HG02884 (cell line): ENCODE data around the gene CRACR2B.

Experiments
- ATAC-seq: cut with Tn5 transposase; IDR thresholded peaks from one replicate; pipeline ENCODE4 v1.9.1; 2021; ENCODE audit warnings: mild to moderate bottlenecking, moderate library complexity; ENCODE audit not compliant: unreplicated experiment

The CRACR2B gene

DNA sequence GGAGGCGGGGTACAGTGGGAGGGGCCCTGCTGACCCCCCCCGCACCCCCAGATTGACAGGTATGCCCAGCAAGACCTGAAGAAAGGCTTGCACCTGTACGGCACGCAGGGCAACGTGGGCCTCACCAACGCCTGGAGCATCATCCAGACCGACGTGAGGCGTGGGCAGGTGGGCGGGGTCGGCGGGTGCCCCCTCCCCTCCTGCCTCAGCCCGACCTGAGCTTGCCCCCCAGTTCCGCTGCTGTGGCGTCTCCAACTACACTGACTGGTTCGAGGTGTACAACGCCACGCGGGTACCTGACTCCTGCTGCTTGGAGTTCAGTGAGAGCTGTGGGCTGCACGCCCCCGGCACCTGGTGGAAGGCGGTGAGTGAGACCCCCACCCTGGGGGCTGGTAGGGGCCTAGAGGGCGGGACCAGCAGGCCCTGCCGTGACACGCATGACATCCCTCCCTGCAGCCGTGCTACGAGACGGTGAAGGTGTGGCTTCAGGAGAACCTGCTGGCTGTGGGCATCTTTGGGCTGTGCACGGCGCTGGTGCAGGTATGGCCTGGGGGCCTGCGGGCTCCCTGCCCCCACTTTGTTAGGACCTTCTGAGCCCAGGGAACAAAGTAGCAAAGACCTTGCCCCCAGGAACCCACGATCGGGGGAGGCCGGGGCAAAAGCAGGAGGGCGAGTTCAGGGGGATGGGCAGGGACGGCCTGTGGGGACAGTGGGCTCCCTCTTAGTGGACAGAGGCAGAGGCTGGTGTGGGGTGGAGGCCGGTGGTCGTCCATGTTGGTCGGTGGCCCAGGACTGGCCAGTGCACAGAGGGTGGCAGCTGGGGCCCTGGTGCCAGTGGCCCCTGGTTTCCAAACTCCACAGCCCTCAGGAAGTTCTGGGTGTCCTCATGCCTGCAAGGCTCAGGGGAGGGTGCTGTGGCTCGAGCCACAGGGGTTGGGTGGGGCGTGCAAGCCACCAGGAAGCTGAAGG is 38.0 kb downstream of the CRACR2B start:
- ATAC-seq, result no peak

DNA sequence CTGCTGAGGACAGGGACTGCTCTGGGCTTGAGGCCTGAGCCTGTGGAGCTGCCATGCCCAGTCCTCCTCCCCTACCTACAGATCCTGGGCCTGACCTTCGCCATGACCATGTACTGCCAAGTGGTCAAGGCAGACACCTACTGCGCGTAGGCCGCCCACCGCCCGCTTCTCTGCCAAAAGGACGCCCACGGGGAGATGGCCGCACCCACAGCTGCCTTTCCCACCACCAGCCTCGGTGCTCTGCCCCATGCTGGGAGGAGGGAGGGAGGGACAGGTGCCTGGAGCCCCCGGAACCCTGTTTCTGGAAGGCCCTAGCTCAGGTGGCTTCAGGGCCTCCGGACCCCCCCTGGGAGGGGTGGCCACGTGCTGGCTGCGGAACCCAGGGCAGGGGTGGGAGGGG is 38.8 kb downstream of the CRACR2B start:
- ATAC-seq, result no peak

DNA sequence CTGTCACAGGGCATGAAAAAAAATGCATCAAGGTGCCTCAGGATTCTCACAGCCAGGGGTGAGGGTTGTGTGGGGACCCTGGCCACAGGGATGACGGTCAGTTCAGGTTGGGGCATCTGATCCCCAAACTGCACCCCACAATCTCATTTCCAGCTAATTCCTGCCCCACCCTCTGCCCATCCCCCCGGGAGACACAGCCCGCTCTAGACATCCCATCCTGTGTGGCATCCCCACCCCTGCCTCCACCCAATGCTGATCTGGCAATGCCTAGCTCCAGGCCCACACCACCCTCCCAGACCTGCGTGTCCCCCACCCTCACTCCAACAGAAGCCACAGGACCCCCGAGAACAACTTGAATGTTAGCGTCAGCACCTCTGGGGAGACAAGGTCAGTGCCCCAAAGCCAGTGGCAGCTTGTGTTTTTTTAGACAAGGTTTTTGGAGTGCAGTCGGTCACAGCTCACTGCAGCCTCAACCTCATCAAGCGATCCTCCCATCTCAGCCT is 40.2 kb downstream of the CRACR2B start:
- no peak for ATAC-seq

DNA sequence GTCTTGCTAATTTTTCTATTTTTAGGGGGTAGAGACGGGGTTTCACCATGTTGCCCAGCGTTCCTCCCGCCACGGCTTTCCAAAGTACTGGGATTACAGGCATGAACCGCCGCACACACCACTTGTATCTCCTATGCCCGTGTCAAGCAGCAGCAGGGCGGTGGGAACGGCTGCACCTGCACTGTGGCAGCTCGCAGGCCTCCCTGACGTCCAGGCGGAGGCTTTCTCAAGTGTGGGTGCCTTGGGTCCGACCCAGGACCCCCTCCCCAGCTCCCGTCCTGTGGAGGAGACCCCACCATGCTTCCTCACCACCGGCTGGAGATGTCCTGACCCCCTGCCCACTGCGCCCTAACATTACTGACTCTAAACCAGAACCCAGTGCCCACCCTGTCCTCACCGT is 40.7 kb downstream of the CRACR2B start:
- no peak for ATAC-seq

DNA sequence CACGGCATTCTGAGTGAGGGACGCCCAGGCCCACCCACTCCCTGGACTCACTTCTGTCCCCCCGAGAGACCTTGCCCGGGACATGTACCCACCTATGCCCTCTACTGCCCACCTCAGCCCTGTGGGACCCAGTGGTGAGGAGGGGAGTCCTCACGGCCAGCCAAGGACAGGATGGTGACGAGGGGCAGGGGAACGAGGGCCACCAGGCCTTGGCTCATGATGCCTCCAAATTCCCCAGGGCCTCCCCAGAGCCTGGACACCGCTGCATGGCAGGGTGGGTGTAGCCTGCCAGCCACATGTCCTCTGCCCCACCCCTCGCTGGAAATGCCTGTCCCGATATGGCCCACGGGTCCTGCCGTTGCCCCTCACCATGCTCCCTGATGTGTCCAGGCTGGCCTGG is 41.1 kb downstream of the CRACR2B start:
- ATAC-seq, result no peak

DNA sequence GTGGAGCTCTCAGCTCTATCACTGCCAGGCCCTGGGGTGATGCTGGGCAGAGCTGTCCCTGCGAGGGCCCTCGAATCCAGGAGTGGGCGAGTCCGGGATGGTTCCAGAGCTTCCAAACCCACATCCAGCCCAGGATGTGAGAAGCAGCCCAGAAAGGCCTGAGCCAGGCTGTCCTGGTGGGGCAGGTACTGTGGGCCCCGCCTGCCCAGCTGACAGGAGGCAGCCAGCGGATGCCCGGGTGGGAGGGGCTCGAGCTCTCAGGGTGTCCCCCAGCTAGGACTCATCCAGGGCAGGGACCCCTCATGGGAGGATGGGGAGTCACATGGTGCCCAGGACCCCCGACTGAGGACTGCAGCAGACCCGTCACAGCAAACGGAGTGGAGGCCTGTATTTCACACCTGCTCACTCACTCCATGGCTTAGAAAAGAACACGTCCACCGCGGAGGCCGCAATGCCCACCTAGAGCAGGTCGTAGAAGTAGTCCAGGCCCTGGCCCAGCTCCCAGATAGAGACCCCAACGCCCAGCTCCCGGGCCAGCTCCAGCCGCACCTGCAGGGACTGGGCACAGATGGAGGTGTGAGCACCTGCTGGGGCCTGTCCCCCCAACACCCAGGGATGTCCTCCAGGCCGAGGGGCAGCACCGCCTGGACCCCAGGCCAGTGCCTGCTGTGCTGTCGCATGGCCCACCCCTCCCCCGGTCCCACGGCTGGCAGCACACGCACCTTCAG is 41.8 kb downstream of the CRACR2B start:
- ATAC-seq, result no peak

DNA sequence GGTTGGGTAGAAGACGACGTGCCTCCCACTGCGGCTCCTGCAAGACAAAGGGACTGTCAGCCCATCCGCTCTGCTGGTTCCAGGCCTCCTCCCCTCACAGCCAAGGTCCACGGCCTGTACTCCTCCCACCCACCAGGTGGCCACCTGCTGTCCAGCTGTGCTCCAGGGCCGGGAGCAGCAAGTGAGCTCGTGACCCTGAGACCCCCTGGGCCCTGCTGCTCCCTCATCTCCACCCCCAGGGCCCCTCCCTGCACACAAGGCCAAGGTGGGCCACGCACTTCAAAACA is 42.4 kb downstream of the CRACR2B start:
- no peak for ATAC-seq

DNA sequence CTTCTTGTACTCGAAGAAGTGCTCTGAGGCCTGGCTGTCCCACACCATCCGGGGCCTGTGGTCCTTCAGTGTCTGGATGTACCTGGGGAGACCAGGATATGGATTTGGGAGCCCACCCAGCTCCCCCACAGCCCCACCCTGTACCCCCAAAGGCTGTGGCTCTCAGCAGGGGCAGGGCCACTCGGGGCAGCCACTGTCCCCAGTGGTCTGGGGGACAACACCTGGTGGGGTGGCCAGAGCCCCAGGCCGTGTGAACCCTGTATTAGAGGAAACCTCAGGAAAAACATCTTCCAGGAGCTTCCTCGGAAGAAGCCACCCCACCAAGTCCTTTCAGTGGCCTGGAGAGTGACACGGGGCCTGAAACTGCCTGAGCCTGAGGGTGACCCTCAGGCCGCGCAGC is 42.7 kb downstream of the CRACR2B start:
- no peak for ATAC-seq

DNA sequence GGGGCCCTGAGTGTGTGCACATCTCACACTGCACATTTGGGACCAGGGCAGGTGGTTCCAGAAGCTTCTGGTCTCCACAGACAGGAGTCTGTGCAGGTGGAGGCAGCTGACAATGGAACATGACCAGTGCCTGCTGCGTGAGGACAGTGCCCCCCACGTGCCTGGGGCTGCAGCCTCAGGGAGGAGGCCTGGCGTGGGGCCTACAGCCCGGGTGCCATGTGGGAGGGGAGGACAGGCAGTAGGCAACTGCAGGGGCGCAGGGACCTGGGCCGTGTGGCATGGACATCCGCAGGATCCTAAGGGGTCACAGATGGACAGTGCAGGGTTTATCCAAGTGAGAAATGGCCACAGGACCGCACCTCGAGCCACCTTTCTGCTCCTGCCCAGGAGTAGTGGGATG is 43.8 kb downstream of the CRACR2B start:
- ATAC-seq, result no peak

DNA sequence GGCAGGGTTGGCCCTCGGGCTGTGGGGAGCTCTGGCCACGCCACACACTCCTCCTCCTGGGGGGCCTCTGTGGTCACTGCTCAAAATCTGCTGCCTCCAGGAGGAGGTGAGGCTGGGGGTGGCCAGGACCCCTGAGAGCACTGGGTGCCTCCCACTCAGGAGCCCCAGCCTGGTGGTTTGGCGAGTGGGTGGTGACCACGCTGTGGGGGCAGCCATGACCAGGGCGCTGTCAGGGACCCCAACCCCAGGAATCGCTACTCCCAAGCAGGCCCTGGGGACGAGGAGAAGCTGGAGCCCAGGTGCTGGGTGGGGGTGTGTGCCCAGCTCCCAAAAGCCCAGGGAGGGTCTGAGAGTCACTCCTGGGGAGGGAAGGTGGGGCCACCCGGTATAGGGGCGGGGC is 45.1 kb downstream of the CRACR2B start:
- no peak for ATAC-seq

DNA sequence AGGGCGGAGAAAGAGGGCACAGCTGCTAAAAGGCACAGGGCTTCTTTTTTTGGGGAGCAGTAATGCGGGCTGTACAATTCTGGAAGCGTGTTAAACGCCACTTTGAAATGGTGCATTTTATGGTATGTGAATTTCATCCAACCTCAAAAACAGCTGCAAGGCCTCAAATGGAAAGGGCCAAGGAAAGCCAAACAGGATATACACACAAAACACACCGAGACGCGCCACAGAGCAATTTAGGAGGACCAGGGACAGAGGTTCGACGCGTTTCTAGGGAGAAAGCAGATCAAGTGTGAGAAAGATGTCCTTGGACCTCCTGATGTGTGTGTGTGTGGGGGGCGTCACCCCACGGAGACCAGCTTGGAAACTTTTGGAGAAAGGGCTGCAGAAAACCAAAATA is 46.0 kb downstream of the CRACR2B start:
- ATAC-seq, result no peak

DNA sequence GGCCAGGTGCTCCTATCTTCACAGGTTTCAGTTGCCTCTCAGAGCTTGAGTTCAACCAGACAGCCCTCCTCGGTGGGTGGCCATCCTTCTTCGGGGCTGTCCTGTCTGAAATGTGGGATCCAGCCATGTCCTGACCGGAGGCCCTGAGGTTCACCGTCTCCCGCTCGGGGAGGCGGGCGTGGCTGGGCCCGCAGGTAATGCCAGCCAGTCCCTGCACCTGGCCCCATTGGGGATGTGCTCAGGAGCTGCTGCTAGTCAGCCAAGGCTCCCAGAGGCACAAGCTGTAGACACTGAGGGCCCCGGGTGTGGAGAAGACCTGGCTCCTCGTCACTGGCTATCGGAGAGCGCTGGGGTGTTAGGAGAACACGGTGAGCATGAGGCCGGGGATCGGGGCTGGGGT is 47.5 kb downstream of the CRACR2B start:
- no peak for ATAC-seq

DNA sequence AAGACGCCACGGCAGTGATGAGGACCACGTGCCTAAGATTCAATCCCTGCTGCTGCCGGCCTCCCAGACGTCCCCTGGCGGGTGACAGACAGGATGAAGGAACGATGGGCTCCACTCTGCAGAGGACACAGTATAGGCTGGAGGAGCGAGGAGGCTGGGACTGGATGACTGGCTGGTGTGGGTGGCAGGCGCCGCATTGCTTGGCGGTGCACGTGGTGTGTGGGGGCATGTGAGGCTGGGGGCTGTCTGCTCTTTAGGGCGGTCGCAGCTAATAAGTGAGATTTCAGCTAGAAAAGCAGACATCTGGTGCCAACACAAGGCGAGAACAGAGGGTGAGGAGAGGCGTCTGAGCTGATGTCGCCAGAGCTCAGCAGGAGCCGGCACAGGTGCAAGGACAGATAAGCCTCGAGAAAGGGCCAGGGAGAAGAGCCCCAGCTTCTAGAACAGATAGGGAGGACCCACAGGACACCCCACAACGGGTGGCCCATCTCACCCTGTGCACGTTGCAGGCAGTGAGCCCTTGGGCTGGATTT is 48.1 kb downstream of the CRACR2B start:
- ATAC-seq, result no peak

DNA sequence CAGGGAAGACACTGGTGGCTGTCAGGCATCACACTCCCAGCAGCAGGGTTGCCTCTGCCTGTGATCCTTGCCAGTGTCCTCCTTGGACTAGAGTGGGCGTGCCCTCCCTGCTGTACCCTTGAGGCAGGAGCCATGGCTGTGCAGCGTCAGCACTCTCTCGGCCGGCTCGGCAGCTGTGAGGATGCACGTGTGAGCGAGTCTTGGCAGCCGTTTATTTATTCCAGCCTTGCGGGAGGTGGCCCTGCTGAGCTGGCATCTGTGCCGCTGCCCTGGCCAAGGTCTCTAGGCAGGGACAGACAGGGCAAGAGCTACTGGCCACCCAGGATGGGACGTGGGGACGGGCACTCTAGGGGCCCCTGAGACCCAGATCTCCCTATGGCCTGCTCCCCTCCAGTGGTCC is 48.8 kb downstream of the CRACR2B start:
- no peak for ATAC-seq

DNA sequence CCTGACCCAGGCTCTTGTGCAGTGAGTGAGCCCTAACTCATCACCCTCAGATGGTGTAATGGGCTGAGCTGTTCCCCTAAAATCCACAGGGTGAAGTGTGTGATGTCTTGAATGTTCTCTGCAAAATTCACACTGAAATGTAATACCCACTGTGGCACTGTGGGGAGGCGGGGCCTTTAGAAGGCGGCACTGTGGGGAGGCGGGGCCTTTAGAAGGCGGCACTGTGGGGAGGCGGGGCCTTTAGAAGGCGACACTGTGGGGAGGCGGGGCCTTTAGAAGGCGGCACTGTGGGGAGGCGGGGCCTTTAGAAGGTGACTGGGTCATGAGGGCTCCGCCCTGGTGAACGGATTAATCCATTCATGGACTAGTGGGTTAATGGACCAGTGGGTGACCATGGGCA is 49.8 kb downstream of the CRACR2B start:
- ATAC-seq, result no peak

DNA sequence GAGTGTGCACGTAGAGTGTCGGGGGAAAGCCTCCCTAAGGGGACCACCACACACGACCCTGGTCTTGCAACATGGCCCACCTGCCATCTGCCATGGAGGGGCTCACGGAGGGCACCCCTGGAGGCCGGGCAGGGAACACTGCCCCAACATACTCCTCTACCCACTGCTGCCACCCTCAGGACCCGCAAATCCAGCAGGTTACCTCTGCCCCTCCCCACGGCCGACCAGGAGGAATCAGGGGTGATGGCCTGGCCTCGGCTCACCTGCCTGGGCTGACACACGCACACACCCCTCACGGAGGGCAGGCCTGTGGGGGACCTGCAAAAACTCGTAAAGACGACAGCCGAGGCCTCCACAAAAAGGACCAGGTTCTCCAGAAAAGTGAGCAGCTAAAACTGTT is 52.7 kb downstream of the CRACR2B start:
- ATAC-seq, result no peak
